Neural progenitor cell (in vitro differentiated cells): ENCODE results near the gene KIRREL3. TPM values are rescaled to one million over a fixed set of nuclear protein-coding genes. Genes with fewer than 3 reads are reported as not detected.

Source experiments
- DNase-seq: peaks from one replicate; pipeline ENCODE4 v3.0.0-alpha.2; 2016; ENCODE audit warnings: low spot score
- H2AFZ ChIP-seq: fragments of 200-600 bp; sonication (generic); replicated peaks from 2 replicates; pipeline ENCODE4 v1.6.1; 2016; ENCODE audit warnings: antibody characterized with exemption
- H3F3A ChIP-seq: fragments of 200-600 bp; sonication (generic); 2 replicates; pipeline ENCODE4 v1.6.1; 2016; ENCODE audit warnings: antibody characterized with exemption, low read depth
- H3K27ac ChIP-seq: fragments of 200-600 bp; sonication (generic); 2 replicates; pipeline ENCODE4 v1.5.1; 2016; ENCODE audit warnings: mild to moderate bottlenecking
- H3K27me3 ChIP-seq: fragments of 200-600 bp; sonication (generic); 2 replicates; pipeline ENCODE4 v1.6.1; 2016; ENCODE audit warnings: mild to moderate bottlenecking, moderate library complexity
- H3K36me3 ChIP-seq: fragments of 200-600 bp; sonication (generic); 2 replicates; pipeline ENCODE4 v1.5.1; 2016
- H3K4me1 ChIP-seq: fragments of 200-600 bp; sonication (generic); 2 replicates; pipeline ENCODE4 v1.6.1; 2016; ENCODE audit warnings: mixed run types
- H3K4me2 ChIP-seq: fragments of 200-600 bp; sonication (generic); 2 replicates; pipeline ENCODE4 v1.6.1; 2016
- H3K4me3 ChIP-seq: fragments of 200-600 bp; sonication (generic); 2 replicates; pipeline ENCODE4 v1.5.1; 2016
- H3K79me2 ChIP-seq: fragments of 200-600 bp; sonication (generic); 2 replicates; pipeline ENCODE4 v1.6.1; 2016; ENCODE audit warnings: low read depth
- H3K9ac ChIP-seq: fragments of 200-600 bp; sonication (generic); 2 replicates; pipeline ENCODE4 v1.6.1; 2016
- H3K9me3 ChIP-seq: fragments of 200-600 bp; sonication (generic); 2 replicates; pipeline ENCODE4 v1.5.1; 2016; ENCODE audit warnings: low read depth
- H4K20me1 ChIP-seq: fragments of 200-600 bp; sonication (generic); 2 replicates; pipeline ENCODE4 v1.6.1; 2016; ENCODE audit warnings: low read depth
- H3K27ac Mint-ChIP-seq: 3 replicates; pipeline ENCODE4 v1.8.0; 2021; ENCODE audit warnings: mixed read lengths
- H3K27me3 Mint-ChIP-seq: 2 replicates; pipeline ENCODE4 v1.8.0; 2022; ENCODE audit warnings: low read depth, mild to moderate bottlenecking, inconsistent platforms, moderate library complexity, mixed read lengths; ENCODE audit not compliant: insufficient read depth
- H3K36me3 Mint-ChIP-seq: 3 replicates; pipeline ENCODE4 v1.8.0; 2021; ENCODE audit warnings: mixed read lengths
- H3K4me1 Mint-ChIP-seq: 3 replicates; pipeline ENCODE4 v1.8.0; 2021; ENCODE audit warnings: mixed read lengths
- H3K4me3 Mint-ChIP-seq: 3 replicates; pipeline ENCODE4 v1.8.0; 2021; ENCODE audit warnings: mild to moderate bottlenecking, moderate library complexity, mixed read lengths
- H3K9me3 Mint-ChIP-seq: 3 replicates; pipeline ENCODE4 v1.8.0; 2020; ENCODE audit warnings: mixed read lengths
- CTCF ChIP-seq: fragments of 200-600 bp; sonication (generic); IDR thresholded peaks from 2 replicates; pipeline ENCODE4 v1.5.1; 2017; ENCODE audit warnings: antibody characterized with exemption, mild to moderate bottlenecking
- EZH2 ChIP-seq: fragments of 200-600 bp; sonication (generic); IDR thresholded peaks from 2 replicates; pipeline ENCODE4 v1.6.1; 2017; ENCODE audit warnings: antibody characterized with exemption, mild to moderate bottlenecking, moderate library complexity
- EZH2phosphoT487 ChIP-seq: fragments of 200-600 bp; sonication (generic); IDR thresholded peaks from 2 replicates; pipeline ENCODE4 v1.6.1; 2017; ENCODE audit warnings: antibody characterized with exemption
- total RNA-seq: library from RNA; depleted of rRNA; stranded (reverse); fragments of >200 nt; gene quantifications from 2 replicates; pipeline ENCODE4 v1.2.3, GENCODE V29; 2015; ENCODE audit warnings: low replicate concordance

Gene KIRREL3
- total RNA-seq, 1 donor from 2014 or later = 1.1 TPM

- Histone ChIP-seq H3K9ac (no peak overlapping the region), H3K4me2 (no peak overlapping the region), H3K27me3 (no peaks in the 10 kb centered on the region), H3F3A (no peaks in the 10 kb centered on the region), H4K20me1 (no peaks in the 10 kb centered on the region), H3K36me3 (no peaks in the 10 kb centered on the region), H3K27ac (no peak overlapping the region), H3K9me3 (no peaks in the 10 kb centered on the region), H2AFZ (no peak overlapping the region), H3K4me1 (no peaks in the 10 kb centered on the region), H3K4me3 (no peak overlapping the region), H3K79me2 (no peaks in the 10 kb centered on the region)
- no peak for DNase-seq
- TF ChIP-seq EZH2 (no peak), CTCF (no peak), EZH2phosphoT487 (no peak)
- H3K9me3 Mint-ChIP-seq = no peaks in the 10 kb centered on the region
- H3K4me3 Mint-ChIP-seq = peak overlapping the region; percentile 30
- peaks cover 5% of the 10 kb centered on the region for H3K27me3 Mint-ChIP-seq
- peaks cover 4% of the 10 kb centered on the region for H3K4me1 Mint-ChIP-seq
- no peaks in the 10 kb centered on the region for H3K36me3 Mint-ChIP-seq
- peak overlapping the region; percentile 46 for H3K27ac Mint-ChIP-seq
Measured at GRCh38 chr11:126465573-126466188, 534.9 kb downstream of the KIRREL3 start.

- TF ChIP-seq EZH2phosphoT487 = no peak
- no peak for TF ChIP-seq EZH2
- no peak for TF ChIP-seq CTCF
- no peaks in the 10 kb centered on the region for H3K27me3 ChIP-seq
Measured at GRCh38 chr11:126464796-126465195, 535.8 kb downstream of the KIRREL3 start.

GRCh38 chr11:126462422-126462821, 538.1 kb downstream of the KIRREL3 start:
- H3K9me3 Mint-ChIP-seq = no peaks in the 10 kb centered on the region
- no peak for DNase-seq
- H3K4me3 Mint-ChIP-seq = no peak overlapping the region
- peaks cover 5% of the 10 kb centered on the region for H3K27me3 Mint-ChIP-seq
- H3K27ac Mint-ChIP-seq = no peak overlapping the region
- no peak overlapping the region for H3K9ac ChIP-seq
- H3K4me1 Mint-ChIP-seq = peaks cover 8% of the 10 kb centered on the region
- H3K4me2 ChIP-seq = no peak overlapping the region
- no peaks in the 10 kb centered on the region for H3K27me3 ChIP-seq
- no peaks in the 10 kb centered on the region for H4K20me1 ChIP-seq
- no peak overlapping the region for H3K27ac ChIP-seq
- no peaks in the 10 kb centered on the region for H3K79me2 ChIP-seq
- TF ChIP-seq CTCF (no peak), EZH2 (no peak), EZH2phosphoT487 (no peak)
- H3K36me3 ChIP-seq = no peaks in the 10 kb centered on the region
- H3K4me1 ChIP-seq = peaks cover 3% of the 10 kb centered on the region
- H3K36me3 Mint-ChIP-seq = no peaks in the 10 kb centered on the region
- no peaks in the 10 kb centered on the region for H3K9me3 ChIP-seq
- no peak overlapping the region for H3K4me3 ChIP-seq
- H3F3A ChIP-seq = no peaks in the 10 kb centered on the region
- H2AFZ ChIP-seq = no peak overlapping the region

More at GRCh38 chr11:126464796-126465195, 535.8 kb downstream of the KIRREL3 start:
- no peak for DNase-seq
- Histone ChIP-seq H4K20me1 (no peaks in the 10 kb centered on the region), H3K27ac (no peak overlapping the region), H3K36me3 (no peaks in the 10 kb centered on the region), H3K9ac (no peak overlapping the region), H3K4me3 (no peak overlapping the region), H3F3A (no peaks in the 10 kb centered on the region), H3K79me2 (no peaks in the 10 kb centered on the region), H2AFZ (no peak overlapping the region), H3K4me2 (no peak overlapping the region), H3K4me1 (peaks cover under 1% of the 10 kb centered on the region), H3K9me3 (no peaks in the 10 kb centered on the region)
- Mint-ChIP-seq H3K27ac (no peak overlapping the region), H3K27me3 (peaks cover 5% of the 10 kb centered on the region), H3K4me1 (peaks cover 7% of the 10 kb centered on the region), H3K36me3 (no peaks in the 10 kb centered on the region), H3K4me3 (no peak overlapping the region), H3K9me3 (no peaks in the 10 kb centered on the region)
